ENCODE measurements around the gene PNPLA8.

The PNPLA8 gene

DNA sequence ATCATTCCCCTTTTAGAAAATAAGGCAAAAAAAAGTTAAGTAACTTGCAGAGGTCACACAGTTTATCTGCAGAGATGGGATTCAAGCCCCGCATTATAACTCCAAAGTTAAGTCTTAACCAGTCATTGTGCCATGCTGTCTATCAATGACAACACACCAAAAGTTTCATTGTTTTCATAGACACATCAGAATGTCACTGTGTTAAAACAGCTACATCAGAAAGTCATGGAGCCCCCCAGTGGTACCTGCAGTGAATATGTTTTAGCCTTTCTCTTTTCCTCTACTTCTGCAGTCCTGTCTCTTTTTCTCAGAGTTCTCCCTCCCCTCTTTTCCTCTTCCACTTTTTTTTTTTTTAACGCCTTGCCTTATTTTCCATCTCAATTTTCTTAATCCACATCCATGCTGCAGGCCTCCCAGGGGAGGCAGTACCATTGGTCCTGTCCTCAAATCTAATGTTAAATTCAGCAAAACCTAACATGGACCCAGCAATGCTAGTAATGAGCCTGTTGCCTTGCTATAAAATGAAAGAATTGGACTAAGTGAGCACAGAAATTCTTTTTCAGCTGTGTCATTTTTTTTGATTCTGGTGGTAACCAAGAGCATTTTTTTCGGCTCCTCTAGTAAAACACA lies 65.9 kb downstream of the PNPLA8 start:
- TF ChIP-seq, protein P1, sequence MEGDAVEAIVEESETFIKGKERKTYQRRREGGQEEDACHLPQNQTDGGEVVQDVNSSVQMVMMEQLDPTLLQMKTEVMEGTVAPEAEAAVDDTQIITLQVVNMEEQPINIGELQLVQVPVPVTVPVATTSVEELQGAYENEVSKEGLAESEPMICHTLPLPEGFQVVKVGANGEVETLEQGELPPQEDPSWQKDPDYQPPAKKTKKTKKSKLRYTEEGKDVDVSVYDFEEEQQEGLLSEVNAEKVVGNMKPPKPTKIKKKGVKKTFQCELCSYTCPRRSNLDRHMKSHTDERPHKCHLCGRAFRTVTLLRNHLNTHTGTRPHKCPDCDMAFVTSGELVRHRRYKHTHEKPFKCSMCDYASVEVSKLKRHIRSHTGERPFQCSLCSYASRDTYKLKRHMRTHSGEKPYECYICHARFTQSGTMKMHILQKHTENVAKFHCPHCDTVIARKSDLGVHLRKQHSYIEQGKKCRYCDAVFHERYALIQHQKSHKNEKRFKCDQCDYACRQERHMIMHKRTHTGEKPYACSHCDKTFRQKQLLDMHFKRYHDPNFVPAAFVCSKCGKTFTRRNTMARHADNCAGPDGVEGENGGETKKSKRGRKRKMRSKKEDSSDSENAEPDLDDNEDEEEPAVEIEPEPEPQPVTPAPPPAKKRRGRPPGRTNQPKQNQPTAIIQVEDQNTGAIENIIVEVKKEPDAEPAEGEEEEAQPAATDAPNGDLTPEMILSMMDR (IDR thresholded peaks at IDR 0.05; ENCODE audit: low read depth, low read length): peak; percentile 83
- Histone ChIP-seq H3K4me3 (ENCODE audit: low read depth, low read length) (no peak overlapping the region), H3K4me1 (peaks cover 20% of the 10 kb centered on the region), H3K36me3 (no peaks in the 10 kb centered on the region), H3K27me3 (no peaks in the 10 kb centered on the region), H3K9me3 (no peaks in the 10 kb centered on the region)
- DNase-seq: peak; percentile 58

GRCh38 chr7:108457871-108458270 lies 68.1 kb downstream of the PNPLA8 start:
- DNase-seq: no peak
- H3K27me3 ChIP-seq: no peaks in the 10 kb centered on the region
- peaks cover 21% of the 10 kb centered on the region for H3K4me1 ChIP-seq

GRCh38 chr7:108456845-108457540 lies 68.9 kb downstream of the PNPLA8 start:
- H3K27me3 ChIP-seq: no peaks in the 10 kb centered on the region
- TF ChIP-seq, protein P1 (IDR thresholded peaks at IDR 0.05; ENCODE audit: low read depth, low read length): no peak
- no peak for DNase-seq
- peaks cover 22% of the 10 kb centered on the region for H3K4me1 ChIP-seq
- H3K36me3 ChIP-seq: no peaks in the 10 kb centered on the region
- H3K4me3 ChIP-seq (ENCODE audit: low read depth, low read length): peak overlapping the region; percentile 85
- H3K9me3 ChIP-seq: no peaks in the 10 kb centered on the region

More at GRCh38 chr7:108457871-108458270, 68.1 kb downstream of the PNPLA8 start:
- TF ChIP-seq, protein P1 (IDR thresholded peaks at IDR 0.05; ENCODE audit: low read depth, low read length): no peak
- Histone ChIP-seq H3K36me3 (no peaks in the 10 kb centered on the region), H3K9me3 (no peaks in the 10 kb centered on the region), H3K4me3 (ENCODE audit: low read depth, low read length) (no peak overlapping the region)

GRCh38 chr7:108455998-108456677 lies 69.8 kb downstream of the PNPLA8 start, which contains the start of gene NRCAM:
NRCAM (minus strand) TSS chr7:108456436; CDS start chr7:108240064, 216,372 bp downstream.
- Histone ChIP-seq H3K4me3 (ENCODE audit: low read depth, low read length) (peak within 1 kb of the TSS; percentile 85), H3K36me3 (no peaks in the 10 kb centered on the region), H3K9me3 (no peaks in the 10 kb centered on the region), H3K27me3 (no peaks in the 10 kb centered on the region), H3K4me1 (peaks cover 14% of the 10 kb centered on the region)
- TF ChIP-seq, protein P1 (IDR thresholded peaks at IDR 0.05; ENCODE audit: low read depth, low read length): no peak
- peak; percentile 97 for DNase-seq

GRCh38 chr7:108455551-108455997 lies 70.4 kb downstream of the PNPLA8 start:
- no peaks in the 10 kb centered on the region for H3K36me3 ChIP-seq
- no peaks in the 10 kb centered on the region for H3K27me3 ChIP-seq
- no peak for DNase-seq
- H3K9me3 ChIP-seq: no peaks in the 10 kb centered on the region
- peaks cover 9% of the 10 kb centered on the region for H3K4me1 ChIP-seq
- TF ChIP-seq, protein P1 (IDR thresholded peaks at IDR 0.05; ENCODE audit: low read depth, low read length): no peak
- H3K4me3 ChIP-seq (ENCODE audit: low read depth, low read length): peak overlapping the region; percentile 85

All from BE2C (cell line).